ENCODE results near the gene AQP12B.
A peak's percentile ranks its signal among the peaks of the same experiment; 100 is the strongest.

DNA sequence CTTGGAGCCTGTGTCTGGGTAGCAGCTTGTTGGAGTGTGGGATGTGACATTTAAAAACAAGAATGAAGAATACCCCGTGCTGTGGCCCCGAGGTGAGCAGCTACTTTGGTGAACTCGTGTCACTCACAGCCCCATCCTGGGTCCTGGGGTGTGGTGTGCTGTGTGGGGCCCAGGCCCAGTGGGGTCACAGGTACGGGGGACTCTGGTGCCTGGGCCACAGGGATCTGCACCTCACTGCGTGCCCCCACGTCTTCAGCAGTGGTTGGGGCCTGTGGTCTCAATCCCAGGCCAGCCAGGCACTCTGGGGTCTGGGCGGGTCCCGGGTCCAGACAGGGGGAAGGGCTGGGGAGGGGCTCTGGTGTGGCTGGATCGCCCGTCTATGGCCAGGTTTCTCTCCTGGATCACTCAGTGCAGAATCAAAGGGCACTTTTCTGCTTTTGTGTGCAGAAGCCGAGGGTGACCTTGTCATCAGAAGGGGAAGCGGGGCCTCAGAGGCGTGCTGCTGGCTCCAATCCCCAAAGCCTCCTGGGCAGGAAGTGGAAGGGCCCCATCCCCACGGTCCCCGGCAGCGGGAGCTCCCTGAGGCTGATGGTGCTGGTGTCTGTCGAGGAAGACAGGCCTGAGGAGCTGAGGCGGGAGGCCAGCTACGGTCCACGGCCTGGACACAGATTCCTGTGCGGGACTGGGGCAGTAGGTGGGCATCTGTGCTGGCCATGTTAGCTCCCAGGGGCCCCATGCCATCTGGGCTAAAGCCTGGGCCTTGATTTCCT, 56.0 kb downstream of the AQP12B start:
- TF ChIP-seq, protein P1, sequence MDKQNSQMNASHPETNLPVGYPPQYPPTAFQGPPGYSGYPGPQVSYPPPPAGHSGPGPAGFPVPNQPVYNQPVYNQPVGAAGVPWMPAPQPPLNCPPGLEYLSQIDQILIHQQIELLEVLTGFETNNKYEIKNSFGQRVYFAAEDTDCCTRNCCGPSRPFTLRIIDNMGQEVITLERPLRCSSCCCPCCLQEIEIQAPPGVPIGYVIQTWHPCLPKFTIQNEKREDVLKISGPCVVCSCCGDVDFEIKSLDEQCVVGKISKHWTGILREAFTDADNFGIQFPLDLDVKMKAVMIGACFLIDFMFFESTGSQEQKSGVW (CRISPR knock-in tag; IDR thresholded peaks at IDR 0.05; ENCODE audit: borderline replicate concordance): no peak
- TF ChIP-seq, protein P2, sequence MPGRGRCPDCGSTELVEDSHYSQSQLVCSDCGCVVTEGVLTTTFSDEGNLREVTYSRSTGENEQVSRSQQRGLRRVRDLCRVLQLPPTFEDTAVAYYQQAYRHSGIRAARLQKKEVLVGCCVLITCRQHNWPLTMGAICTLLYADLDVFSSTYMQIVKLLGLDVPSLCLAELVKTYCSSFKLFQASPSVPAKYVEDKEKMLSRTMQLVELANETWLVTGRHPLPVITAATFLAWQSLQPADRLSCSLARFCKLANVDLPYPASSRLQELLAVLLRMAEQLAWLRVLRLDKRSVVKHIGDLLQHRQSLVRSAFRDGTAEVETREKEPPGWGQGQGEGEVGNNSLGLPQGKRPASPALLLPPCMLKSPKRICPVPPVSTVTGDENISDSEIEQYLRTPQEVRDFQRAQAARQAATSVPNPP (CRISPR knock-in tag; IDR thresholded peaks at IDR 0.05): no peak; the same call in 1 of the 2 replicates
- TF ChIP-seq CTCF (CRISPR knock-in tag; IDR thresholded peaks at IDR 0.05) (peak; percentile 45), JDP2 (CRISPR knock-in tag; IDR thresholded peaks at IDR 0.05; ENCODE audit: borderline replicate concordance) (no peak), ZNF354B (CRISPR knock-in tag; IDR thresholded peaks at IDR 0.05) (no peak), POLR2A (IDR thresholded peaks at IDR 0.05; ENCODE audit: insufficient read depth in 1 of 2, low read depth in 2 of 2, low read length in 2 of 2) (peak in 1 of 2 experiments; percentile 44; a peak in 3 of 4 replicates), CENPT (CRISPR knock-in tag; IDR thresholded peaks at IDR 0.05; ENCODE audit: low read depth) (no peak), MYC (CRISPR knock-in tag; IDR thresholded peaks at IDR 0.05; ENCODE audit: borderline replicate concordance) (peak; percentile 78), ATRX (CRISPR knock-in tag; IDR thresholded peaks at IDR 0.05; ENCODE audit: borderline replicate concordance) (no peak), GABPB1 (CRISPR knock-in tag; IDR thresholded peaks at IDR 0.05) (peak; percentile 95), ZNF260 (CRISPR knock-in tag; IDR thresholded peaks at IDR 0.05; ENCODE audit: borderline replicate concordance, low read depth) (no peak), MIER2 (CRISPR knock-in tag; IDR thresholded peaks at IDR 0.05) (no peak), ZSCAN25 (CRISPR knock-in tag; IDR thresholded peaks at IDR 0.05) (no peak)
- TF ChIP-seq, protein P3, sequence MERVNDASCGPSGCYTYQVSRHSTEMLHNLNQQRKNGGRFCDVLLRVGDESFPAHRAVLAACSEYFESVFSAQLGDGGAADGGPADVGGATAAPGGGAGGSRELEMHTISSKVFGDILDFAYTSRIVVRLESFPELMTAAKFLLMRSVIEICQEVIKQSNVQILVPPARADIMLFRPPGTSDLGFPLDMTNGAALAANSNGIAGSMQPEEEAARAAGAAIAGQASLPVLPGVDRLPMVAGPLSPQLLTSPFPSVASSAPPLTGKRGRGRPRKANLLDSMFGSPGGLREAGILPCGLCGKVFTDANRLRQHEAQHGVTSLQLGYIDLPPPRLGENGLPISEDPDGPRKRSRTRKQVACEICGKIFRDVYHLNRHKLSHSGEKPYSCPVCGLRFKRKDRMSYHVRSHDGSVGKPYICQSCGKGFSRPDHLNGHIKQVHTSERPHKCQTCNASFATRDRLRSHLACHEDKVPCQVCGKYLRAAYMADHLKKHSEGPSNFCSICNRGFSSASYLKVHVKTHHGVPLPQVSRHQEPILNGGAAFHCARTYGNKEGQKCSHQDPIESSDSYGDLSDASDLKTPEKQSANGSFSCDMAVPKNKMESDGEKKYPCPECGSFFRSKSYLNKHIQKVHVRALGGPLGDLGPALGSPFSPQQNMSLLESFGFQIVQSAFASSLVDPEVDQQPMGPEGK (CRISPR knock-in tag; IDR thresholded peaks at IDR 0.05): peak; percentile 90

Data from HepG2 (cell line).